ENCODE data around the gene THEM4. TPM values are rescaled to one million over a fixed set of nuclear protein-coding genes. Genes with fewer than 3 reads are reported as not detected.
"Not testable (repeated sequence)": the region's sequence is repeated elsewhere in the genome, so short reads cannot be mapped to it uniquely, and the experiment has no call there.

THEM4 gene
- polyA plus RNA-seq, 4 donors, result 18.1 to 44.6 (median 31.7) TPM

DNA sequence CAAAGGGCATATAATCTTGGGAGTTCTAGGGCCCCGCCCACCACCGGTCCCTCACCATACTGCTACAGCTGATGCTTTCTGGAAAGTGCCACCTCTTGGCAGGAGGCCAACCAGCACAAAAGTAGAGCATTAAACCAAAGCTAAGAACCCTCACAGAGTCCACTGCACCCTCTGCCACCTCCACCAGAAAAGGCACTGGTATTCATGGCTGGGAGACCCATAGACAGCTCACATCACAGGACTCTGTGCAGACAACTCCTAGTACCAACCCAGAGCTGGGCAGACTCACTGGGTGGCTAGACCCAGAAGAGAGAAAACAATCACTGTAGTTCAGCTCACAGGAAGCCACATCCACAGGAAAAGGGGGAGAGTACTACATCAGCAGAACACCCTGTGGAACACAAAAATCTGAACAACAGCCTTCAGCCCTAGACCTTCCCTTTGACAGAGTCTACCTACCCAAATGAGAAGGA, 10.8 kb downstream of the THEM4 start:
- DNase-seq (ENCODE audit: low read depth in 4 of 4, low spot score in 2 of 4), result no peak

DNA sequence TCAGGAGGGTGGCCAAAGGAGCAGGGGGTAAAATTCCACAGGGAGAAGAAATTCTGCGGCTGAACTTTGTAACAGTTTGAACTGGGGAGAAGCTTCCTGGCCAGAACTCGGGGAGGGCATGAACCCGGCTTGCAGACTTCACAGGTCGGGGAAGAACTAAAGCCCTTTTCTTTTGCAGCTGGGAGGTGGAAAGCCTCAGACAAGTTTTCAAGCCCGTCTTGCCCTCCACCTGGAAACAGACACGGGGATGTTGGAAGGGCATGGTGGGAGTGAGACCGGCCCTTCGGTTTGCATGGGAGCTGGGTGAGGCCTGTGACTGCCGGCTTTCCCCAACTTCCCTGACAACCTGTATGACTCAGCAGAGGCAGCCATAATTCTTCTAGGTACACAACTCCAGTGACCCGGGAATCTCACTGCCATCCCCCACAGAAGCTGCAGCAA, 11.3 kb downstream of the THEM4 start:
- DNase-seq (ENCODE audit: low read depth in 4 of 4, low spot score in 2 of 4), result no peak

DNA sequence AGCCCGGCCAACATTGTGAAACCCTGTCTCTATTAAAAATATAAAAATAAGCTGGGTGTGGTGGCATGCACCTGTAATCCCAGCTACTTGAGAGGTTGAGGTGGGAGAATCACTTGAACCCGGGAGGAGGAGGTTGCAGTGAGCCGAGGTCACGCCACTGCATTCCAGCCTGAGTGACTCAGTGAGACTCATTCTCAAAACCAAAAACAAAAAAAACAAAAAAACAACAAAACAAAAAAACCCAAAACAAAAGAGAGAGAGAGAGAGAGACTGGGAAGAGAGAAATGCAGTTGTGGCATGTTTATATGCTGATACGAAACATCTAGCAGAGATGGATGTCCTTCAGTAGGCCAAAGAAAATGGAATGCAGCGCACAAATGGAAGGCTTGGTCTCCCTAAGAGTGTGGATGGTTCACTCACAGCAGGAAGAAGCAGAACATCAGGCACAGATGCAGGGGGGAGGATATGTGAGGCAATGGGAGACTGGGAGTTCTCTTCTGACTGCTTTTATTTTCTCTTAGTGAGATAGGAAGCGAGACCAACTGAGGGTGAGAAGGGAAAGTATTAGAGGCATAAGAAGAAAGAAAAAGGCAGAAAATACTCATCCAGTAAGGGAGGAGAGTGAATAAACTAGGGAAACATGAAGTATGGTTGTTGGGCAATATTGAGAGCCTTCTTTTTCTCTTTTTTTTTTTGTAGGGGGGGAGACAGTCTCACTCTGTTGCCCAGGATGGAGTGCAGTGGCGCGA, 16.0 kb downstream of the THEM4 start:
- no peak for DNase-seq (ENCODE audit: low read depth in 4 of 4, low spot score in 2 of 4)

DNA sequence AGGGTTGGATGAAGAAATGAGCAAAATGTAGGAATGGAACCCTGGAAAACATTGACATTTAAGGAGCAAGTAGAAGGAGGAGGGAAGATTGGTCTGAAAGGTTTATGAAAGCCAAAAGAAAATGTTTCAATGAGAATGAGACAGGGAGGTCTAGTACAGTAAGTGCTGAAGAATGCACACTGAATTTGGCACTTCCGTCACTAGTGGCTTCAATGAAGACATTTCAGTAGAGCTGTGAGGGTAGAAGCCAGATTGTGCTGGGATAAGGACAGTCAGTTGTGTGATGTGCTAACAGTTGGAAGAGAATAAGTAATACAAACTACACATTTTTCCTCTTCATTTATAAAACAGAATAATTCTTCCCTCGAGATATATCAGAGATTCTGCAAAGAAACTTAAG, 17.1 kb downstream of the THEM4 start:
- no peak for DNase-seq (ENCODE audit: low read depth in 4 of 4, low spot score in 2 of 4)

DNA sequence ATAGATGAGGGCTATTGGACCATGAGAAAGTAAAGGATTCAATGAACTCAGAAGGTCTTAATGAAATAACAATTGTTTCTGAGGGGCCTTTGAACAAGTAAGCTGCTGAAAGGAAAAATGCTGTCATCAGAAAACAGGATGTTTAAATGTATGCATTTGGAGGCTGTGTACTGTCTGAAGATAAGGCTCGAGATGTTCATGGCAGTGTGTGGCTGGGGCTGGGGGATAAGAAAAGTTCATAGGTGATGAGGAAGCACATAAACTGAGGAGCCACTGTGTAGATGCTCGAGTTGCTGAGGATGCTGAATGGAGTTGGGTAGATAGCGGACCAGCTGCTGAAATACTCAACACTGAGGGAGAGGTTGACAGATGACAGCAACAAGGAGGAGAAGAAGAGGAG, 17.8 kb downstream of the THEM4 start:
- DNase-seq (ENCODE audit: low read depth in 4 of 4, low spot score in 2 of 4), result no peak

DNA sequence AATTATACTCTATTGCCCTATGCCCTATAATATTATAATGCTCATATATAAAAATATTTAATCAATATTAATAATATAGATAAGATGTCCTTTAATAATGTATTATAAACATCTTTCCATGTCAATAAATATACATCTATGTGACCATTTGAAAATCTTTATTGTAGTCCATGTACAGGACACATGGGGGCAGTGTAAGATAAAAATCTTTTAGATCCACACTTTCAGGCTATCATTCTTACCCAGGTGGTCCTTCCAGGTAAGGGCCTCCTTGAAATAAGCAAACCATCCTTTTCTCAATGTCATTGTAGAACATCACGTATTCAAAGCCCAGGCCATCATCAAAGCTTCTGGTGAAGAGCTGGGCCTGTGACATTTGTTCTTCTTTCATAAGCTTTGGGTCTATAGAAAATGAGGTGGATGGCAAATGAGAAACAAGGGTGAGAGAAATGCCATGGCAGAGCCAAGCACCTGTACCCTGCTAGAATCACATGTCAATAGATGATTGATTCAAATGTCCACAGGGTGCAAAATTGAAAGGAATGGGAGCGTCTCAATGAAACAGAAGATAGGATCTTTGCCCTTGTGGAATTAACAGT, 20.2 kb downstream of the THEM4 start:
- DNase-seq (ENCODE audit: low read depth in 4 of 4, low spot score in 2 of 4), result no peak

DNA sequence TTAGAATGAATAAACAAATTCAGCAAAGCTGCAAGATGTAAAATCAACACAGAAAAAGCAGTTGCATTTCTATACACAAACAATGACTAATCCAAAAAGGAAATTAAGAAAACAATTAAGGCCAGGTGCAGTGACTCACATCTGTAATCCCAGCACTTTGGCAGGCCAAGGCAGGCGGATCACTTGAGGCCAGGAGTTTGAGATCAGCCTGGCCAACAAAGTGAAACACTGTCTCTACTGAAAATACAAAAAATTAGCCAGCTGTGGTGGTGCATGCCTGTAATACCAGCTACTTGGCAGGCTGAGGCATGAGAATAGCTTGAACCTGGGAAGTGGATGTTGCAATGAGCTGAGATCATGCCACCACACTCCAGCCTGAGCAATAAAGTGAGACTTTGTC, 22.3 kb downstream of the THEM4 start:
- no peak for DNase-seq (ENCODE audit: low read depth in 4 of 4, low spot score in 2 of 4)

DNA sequence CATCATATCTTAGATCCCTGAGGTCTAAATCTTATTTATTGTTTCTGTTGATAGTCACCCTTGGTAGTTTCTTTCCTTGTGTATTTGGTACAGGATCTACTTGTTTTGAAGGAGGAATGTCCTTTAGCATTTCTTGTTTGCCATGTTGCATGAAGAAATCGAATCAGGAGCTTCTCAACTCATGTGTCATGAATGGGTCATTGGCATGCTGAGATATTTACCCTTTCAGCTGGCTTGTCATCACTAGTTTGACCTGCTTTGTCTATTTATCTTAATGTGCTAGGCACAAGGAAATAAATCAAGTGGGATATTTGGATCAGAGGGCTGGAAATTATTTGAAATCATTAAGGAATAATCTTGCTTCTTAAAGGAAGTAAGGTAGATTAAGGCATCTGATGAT, 23.8 kb downstream of the THEM4 start:
- DNase-seq (ENCODE audit: low read depth in 4 of 4, low spot score in 2 of 4), result no peak

DNA sequence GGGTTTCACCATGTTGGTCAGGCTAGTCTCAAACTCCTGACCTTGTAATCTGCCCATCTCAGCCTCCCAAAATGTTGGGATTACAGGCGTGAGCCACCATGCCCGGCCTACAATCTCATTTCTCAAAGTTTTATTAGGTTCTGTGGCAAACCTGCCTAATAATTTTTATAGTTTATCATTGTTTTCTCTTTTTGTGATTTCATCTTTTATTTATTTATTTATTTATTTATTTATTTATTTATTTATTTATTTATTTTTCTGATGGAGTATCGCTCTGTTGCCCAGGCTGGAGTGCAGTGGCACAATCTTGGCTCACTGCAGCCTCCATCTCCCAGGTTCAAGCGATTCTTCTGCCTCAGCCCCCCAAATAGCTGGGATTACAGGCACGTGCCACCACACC, 24.4 kb downstream of the THEM4 start:
- not testable (repeated sequence) for DNase-seq (ENCODE audit: low read depth in 4 of 4, low spot score in 2 of 4)

DNA sequence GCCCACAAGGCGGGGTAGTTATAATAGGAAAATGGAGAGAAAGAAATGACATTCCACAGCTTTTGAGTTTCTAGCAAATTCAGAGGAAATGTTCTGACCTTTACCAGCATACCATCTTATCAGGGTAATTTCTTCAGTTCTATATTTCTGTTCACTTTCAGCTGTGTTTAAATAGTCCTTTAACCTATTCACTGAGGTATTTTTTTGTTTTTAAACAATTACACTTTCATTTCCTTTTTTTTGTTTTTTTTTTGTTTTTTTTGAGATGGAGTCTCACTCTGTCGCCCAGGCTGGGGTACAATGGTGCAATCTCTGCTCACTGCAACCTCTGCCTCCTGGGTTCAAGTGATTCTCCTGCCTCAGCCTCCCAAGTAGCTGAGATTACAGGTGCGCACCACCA, 24.9 kb downstream of the THEM4 start:
- DNase-seq (ENCODE audit: low read depth in 4 of 4, low spot score in 2 of 4), result not testable (repeated sequence)

DNA sequence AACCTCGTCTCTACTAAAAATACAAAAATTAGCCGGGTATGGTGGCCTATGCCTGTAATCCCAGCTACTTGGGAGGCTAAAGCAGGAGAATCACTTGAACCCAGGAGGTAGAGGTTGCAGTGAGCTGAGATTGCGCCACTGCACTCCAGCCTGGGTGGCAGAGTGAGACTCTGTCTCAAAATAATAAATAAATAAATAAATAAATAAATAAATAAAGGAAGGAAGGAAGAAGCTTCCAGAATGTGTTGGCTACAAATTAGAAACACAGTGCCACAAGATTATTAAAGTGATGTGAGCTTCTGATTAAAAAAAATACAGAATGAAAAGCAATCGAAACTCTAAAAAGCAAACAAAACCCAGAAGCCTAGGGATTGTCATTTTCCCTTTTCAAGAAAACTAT, 25.4 kb downstream of the THEM4 start:
- DNase-seq (ENCODE audit: low read depth in 4 of 4, low spot score in 2 of 4), result not testable (repeated sequence)

DNA sequence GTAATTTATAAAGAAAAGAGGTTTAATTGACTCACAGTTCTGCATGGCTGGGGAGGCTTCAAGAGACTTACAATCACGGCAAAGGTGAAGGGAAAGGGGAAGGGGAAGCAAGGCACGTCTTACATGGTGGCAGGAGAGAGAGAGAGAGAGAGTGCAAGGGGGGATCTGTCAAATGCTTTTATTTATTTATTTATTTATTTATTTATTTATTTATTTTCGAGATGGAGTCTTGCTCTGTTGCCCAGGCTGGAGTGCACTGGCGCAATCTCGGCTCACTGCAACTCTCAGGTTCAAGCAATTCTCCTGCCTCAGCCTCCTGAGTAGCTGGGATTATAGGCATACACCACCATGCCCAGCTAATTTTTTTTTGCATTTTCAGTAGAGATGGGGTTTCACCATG, 26.4 kb downstream of the THEM4 start:
- not testable (repeated sequence) for DNase-seq (ENCODE audit: low read depth in 4 of 4, low spot score in 2 of 4)

DNA sequence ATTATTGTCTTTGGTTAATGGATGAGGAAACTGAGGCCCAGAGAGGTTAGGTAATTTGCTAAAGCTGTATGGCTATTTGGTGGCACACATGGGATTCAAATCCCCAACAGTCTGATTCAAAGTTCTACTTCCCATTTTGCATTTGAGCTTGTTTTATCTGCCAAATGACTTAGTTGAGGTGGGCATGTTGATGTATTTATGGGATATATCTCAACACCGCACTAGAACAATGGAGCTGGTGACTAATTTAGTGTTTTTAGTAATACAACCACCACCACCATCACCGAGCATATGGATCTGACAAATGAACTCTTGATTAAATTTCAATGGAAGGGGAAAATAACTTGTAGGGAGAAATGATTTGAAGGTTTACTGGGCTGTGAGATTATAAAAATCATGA, 26.8 kb downstream of the THEM4 start:
- no peak for DNase-seq (ENCODE audit: low read depth in 4 of 4, low spot score in 2 of 4)

DNA sequence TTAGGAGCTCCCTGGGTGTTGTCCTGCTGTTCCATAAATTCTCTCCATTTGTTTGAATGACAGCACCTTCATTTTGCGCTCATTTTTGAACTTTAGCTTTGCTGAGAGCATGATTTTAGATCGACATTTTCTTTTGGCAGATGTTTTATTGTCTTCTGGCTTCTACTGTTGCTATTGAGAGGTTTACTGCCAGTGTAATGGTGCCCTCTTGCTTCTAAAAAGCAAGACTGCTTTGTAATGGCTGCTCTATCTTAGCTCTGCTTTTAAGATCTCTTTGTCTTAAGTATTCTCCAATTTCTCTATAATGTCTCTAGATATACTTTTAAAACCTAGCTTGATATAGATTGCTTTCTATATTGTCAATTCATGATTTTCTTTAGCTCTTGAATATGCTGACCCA, 27.8 kb downstream of the THEM4 start:
- DNase-seq (ENCODE audit: low read depth in 4 of 4, low spot score in 2 of 4), result no peak

DNA sequence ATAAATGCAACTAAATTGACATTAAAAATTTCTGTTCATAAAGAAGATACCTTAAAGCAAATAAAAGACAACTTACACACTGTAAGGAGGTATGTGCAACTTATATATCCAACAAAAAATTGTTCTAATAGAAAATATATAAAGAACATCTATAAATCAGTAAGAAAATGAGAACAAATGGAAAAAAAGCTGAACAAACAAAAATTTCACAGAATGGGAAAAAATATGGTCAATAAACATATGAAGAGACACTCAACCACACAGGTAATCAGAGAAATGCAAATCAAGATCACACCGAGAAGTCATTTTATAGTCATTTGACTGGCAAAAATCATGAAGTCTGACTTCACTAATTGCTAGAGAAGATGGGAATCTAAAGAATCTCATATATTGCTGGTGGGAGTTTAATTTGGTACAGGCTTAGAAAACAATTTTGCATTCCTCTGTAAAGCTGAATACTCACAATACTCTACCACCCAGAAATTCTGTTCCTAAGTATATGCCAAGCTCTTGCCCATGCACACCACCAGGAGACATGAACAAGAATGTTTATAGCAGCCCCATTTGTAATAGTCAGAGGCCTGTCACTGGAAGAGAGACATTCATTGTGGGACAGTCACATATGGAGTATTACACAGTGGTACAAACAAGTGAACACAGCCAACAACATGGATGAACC, 33.8 kb downstream of the THEM4 start:
- DNase-seq (ENCODE audit: low read depth in 4 of 4, low spot score in 2 of 4), result no peak

DNA sequence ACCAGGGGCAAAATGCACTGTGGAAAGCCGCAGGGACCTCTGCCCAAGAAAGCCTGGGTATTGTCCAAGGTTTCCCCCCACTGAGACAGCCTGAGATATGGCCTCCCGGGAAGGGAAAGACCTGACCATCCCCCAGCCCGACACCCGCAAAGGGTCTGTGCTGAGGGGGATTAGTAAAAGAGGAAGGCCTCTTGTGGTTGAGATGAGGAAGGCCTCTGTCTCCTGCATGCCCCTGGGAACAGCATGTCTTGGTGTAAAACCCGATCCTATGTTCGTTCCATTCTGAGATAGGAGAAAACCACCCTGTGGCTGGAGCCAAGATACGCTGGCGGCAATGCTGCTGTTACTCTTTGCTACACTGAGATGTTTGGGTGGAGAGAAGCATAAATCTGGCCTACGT, 36.5 kb downstream of the THEM4 start:
- not testable (repeated sequence) for DNase-seq (ENCODE audit: low read depth in 4 of 4, low spot score in 2 of 4)

DNA sequence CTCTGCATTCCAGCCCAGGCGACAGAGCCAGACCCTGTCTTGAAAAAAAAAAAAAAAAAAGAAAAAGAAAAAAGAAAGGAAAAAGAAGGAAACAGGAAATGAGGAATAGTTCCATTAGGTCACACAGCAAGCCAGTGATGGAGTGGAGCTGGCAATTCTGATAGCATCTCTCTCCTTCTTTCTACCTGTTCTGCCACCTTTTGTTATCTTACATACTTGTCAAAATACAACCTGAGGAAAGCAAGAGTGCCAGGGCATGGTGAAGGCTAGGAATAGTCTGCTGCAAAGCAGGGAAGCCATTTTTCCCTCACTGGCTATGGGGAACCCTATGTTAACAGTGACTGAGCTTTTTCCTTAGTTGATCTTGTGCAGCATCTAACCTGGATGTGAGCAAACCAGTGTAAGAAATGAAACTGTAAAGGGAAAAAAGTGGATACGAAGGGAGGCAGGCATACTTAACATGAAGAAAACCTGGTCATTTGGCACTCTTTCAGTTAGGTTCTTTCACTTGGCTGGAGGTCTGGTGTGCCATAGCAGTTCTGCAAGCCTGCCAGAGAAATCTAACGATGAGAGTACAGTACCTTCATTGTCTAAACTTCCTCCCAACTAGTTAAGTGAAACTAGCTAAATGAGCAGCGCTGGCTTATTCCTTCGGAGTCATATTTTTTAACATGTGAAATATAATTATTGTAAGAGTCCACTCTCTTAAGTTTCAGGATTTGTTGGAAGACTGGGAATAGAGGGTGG, 37.9 kb downstream of the THEM4 start:
- no peak for DNase-seq (ENCODE audit: low read depth in 4 of 4, low spot score in 2 of 4)

DNA sequence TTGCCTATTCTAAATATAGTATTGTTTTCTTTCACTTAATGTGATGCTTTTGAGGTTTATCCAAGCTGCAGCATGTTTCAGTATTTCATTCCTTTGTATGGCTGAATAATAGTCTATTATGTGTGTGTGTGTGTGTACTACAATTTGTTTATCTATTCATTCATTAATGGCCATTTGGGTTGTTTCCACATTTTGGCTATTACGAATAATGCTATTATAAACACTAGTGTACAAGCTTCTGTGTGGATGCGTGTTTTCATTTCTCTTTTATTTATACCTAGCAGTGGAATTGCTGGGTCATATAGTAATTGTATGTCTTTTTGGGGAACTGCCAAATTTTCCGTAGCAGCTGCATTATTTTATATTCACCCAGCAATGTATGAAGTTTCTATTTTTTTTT, 40.8 kb downstream of the THEM4 start:
- peak in 1 of 4 donors; percentile 12 for DNase-seq (ENCODE audit: low read depth in 4 of 4, low spot score in 2 of 4)

DNA sequence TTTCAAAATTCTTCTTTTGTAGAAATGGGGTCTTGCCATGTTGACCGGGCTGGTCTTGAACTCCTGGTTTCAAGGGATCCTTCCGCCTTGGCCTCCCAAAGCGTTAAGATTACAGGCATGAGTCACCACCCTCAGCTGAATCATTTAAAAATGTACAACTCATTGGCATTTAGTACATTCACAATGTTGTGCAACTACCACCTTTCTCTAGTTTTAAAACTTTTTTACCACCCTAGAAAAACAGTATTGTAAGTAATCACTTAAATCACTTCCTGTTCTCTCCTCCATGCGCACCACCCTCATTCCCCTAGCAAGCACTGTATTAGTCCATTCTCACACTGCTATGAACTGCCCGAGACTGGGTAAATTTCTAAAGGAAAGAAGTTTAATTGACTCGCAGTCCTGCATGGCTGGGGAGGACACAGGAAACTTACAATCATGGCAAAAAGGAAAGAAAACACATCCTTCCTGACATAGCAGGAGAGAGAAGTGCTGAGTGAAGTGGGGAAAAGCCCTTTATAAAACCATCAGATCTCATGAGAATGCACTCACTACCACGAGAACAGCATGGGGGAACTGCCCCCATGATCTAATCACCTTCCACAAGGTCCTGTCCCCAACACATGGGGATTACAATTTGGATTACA, 41.4 kb downstream of the THEM4 start:
- no peak for DNase-seq (ENCODE audit: low read depth in 4 of 4, low spot score in 2 of 4)

DNA sequence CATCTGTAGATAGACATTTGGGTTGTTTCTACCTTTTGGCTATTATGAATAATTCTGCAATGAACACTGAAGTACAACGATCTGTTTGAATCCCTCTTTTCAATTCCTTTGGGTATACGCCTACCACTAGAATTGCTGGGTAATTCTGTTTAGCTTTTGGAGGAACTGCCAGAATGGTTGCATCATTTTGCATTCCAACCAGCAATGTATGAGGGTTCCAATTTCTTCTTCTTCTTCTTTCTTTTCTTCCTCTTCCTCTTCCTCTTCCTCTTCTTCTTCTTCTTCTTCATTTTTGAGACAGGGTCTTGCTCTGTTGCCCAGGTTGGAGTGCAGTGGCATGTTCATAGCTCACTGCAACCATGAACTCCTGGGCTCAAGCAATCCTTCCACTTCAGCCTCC, 42.0 kb downstream of the THEM4 start:
- no peak for DNase-seq (ENCODE audit: low read depth in 4 of 4, low spot score in 2 of 4)

DNA sequence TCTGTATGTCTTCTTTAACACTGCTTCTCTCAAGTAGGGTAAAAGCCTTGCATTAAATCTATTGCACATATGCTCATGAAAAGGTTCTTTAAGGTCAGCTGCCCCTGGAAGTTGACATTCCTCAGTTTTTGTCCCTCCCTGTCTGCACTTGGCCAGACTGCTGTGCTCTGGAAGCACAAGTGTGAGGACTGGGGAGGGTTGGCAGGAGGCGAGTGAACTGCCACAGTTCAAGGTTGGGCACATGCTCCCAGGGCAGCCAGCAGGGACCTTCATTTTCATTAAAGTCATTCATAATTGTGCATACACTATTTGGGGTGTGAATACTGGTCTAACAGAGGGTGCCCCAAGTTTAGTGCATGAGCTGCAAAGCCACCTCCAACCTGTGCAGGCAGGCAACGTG, 44.9 kb downstream of the THEM4 start:
- no peak for DNase-seq (ENCODE audit: low read depth in 4 of 4, low spot score in 2 of 4)
